GM21786 (cell line): ENCODE results near the gene TEX54.

Experiments
- ATAC-seq: cut with Tn5 transposase; IDR thresholded peaks from one replicate; pipeline ENCODE4 v1.9.1; 2021; ENCODE audit not compliant: unreplicated experiment

The TEX54 gene

GRCh38 chr11:62789576-62789975 lies 43.1 kb downstream of the TEX54 start:
- no peak for ATAC-seq

- ATAC-seq: no peak
These were observed 43.6 kb downstream of the TEX54 start for GRCh38 chr11:62788991-62789390.

GRCh38 chr11:62787005-62787759 lies 45.5 kb downstream of the TEX54 start, which contains the start of gene TMEM179B:
Gene TMEM179B (plus strand): TSS chr11:62787402. CDS start chr11:62787432, 30 bp downstream.
- ATAC-seq: peak; percentile 76

- ATAC-seq: peak; percentile 58
These were observed 46.2 kb downstream of the TEX54 start for GRCh38 chr11:62786318-62787004.

GRCh38 chr11:62782753-62783152 lies 49.9 kb downstream of the TEX54 start:
- no peak for ATAC-seq
